Right ventricle myocardium inferior (tissue), 1 donor: ENCODE data around the gene PICK1. TPM values are rescaled to one million over a fixed set of nuclear protein-coding genes. Genes with fewer than 3 reads are reported as not detected.

Experiments
- ATAC-seq: fragments of 200-7000 bp; cut with Tn5 transposase; one replicate; pipeline ENCODE4 v1.9.1; 2020; ENCODE audit warnings: mild to moderate bottlenecking, moderate library complexity
- DNase-seq: peaks from one replicate; pipeline ENCODE4 v3.0.0; 2021; ENCODE audit errors: missing footprints
- intact Hi-C: fragments of 100-400 bp; cut with DNase I; formaldehyde crosslinking; loops from one replicate; pipeline ENCODE4 v1.11.0; 2022
- total RNA-seq: library from RNA; stranded (reverse); fragmentation: NEBNext Ultra II Directional; extraction: Animal tissue kit (Norgen Biotek cat#: 25700); gene quantifications from one replicate; pipeline ENCODE4 v1.2.1, GENCODE V29; 2021
- donor health status: DM: no; HTN: yes; CAD: no; lungs with severe emphysema.

PICK1 gene
- total RNA-seq, 1 donor from 2014 or later = 20.9 TPM

DNA sequence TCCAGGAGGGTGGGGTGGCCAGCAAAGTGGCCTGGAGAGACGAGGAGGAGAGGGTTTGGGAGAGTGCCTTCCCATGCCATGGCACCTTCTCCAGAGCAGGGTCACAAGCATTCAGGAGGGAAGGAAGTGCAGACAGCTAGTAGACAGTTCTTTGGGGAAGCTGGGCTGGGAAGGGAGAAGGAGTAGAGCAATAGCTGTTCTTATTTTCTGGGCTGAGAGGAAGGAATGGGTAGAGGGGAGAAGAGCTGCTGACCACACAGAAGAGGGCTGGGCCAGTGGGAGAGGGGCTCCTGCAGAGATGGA lies 14.8 kb upstream of the PICK1 start:
- ATAC-seq (no peak), DNase-seq (no peak)
- intact Hi-C loops = no loop called here

DNA sequence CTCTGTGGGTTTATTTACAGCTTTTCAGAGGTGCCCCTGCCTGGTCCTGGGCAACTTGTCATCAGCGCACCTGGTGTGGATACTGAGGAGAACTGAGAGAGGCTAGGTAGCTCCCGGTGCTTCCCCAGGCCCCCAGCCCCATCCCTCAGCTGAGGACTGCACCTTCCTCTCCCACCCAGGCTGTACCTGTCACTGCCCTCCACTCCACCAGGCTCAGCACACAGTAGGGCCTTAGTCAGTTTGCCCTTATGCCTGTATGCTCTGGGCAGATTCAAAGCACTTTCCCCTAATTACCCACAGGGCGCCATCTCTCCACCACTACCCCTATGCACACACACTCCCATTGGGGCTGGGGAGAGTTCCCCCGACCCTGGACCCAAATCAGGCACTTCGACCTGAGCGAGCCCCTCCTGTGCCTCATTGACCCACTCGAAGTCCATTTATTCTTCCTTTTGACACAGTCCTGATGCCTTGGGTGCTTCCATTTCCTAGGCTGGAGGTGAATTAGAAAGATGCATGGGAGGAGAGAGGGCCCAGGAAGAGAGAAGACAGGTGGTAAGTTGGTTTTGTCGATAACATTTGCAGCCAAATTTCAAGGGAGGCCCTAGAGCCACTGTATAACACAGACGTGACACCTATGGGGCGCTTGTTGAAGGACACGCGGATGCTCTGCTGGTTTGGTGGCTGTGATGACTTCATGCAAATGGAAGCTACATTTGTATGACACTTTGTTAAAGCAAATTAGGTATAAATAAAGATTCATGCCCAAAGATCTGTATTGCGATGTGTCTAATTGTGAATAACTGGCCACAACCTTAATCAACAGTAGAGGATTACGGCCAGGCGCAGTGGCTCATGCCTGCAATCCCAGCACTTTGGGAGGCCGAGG lies 13.8 kb upstream of the PICK1 start:
- DNase-seq = no peak
- no peak for ATAC-seq
- intact Hi-C loops = no loop called here

DNA sequence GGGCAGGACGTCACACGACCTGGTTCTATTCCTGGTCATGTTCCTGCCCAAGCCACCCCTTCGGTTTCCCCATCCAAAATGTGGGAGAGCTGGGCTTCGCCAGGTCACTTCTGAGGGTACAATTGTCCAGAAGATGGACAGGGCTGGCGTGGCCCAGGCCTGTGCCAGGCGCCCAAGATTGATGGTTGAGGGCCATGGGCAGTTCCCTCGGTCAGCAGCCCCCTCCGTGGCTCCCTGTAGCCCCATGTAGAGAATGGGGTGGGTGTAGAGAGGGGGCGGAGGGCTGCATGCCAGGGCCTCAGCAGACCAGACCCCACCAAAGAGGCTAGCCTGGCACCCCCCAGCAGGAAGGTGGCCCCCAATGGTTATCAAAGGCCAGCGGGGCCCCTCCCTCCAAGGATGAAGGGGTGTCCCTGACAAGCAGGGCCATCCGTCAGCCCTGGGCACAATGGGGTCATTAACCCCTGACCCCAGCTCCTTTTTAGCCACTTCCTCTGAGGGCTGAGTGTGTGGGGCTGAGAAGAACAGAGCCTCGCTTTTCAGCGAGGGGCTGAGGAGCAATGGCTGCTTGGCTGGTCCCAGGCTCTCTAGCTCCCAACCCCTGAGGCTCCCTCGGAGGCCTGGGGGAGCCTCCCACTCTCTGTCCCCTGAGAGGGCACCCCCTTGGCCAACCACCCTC lies 11.0 kb upstream of the PICK1 start:
- intact Hi-C loops = no loop called here
- DNase-seq = no peak
- ATAC-seq = no peak

DNA sequence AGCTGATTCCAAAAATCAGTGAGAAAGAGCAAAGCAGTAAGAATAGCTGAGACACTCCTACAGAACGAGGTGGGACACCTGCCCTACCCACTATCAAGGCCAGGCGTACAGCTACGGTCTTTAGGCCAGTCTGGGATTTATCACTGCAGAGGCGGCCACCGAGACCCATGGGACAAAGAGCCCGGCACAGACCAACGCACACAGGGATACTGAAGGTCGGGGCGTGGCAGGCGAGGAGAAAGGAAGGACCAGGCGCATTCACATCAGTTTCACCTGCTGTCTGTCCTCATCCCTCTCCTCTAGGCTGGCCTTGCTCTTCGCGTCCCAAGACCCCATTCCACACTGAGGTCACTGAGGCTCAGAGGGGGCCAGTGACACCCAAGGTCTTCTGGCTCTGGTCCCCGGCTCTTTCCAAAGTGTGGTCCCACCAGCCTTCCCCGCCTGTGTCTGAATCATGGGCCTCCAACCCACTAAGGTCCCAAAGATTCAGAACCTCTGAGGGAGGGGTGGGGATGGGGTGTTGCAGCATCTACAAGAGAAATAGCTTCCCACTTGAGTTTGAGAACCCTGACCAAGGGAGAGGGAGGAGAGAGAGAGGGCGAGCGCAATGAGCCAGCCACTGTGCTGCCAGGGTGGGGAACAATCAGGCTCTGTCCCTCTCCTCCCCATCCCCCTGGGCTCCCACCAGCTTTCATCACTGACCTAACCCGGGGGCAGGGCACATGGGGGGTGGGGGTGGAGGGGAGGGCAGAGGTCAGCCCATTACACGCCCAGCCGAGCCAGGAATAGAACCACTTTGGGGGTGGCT lies 7.2 kb upstream of the PICK1 start:
- ATAC-seq = peak; percentile 24
- peak; percentile 50 for DNase-seq
- intact Hi-C loops = no loop called here

DNA sequence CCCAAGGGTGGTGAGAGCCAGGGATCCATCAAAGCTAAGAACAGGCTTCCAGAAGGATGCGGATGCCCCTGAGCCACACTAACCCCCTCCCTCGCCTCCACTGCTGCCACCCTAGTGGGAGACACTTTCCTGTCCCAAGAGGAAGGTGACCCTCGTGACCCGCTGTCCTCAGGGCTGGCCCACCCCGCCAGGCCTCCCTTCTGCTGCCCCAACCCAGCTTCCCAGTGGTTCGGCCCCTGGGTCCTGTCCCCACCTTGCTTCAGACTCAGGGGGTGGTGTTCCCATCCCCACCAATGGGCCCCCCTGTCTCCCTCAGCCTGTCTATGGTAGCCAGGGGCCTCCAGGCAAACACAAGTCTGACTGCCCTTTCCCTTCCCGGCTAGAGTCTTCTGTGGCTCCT lies 6.5 kb upstream of the PICK1 start:
- ATAC-seq = no peak
- intact Hi-C loops = no loop called here
- DNase-seq = no peak

DNA sequence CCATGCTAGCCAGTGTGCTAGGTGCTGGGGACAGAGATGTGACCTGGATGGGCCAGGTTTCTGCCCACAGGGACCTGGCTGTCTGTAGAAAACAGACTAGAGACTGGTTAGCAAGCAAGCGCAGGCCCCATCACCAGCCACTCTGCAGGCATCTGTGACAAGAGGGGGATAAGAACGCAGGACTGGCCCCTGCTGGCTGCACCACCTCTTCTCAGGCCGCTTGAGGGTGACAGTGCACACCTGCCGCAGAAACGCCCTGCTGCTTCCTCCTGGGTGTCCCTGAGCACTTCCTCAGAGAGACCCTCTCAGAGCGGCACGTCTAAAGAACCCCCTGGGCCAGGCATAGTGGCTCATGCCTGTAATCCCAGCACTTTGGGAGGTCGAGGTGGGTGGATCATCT lies 5.9 kb upstream of the PICK1 start:
- ATAC-seq = no peak
- peak; percentile 42 for DNase-seq
- intact Hi-C loops = no loop called here

DNA sequence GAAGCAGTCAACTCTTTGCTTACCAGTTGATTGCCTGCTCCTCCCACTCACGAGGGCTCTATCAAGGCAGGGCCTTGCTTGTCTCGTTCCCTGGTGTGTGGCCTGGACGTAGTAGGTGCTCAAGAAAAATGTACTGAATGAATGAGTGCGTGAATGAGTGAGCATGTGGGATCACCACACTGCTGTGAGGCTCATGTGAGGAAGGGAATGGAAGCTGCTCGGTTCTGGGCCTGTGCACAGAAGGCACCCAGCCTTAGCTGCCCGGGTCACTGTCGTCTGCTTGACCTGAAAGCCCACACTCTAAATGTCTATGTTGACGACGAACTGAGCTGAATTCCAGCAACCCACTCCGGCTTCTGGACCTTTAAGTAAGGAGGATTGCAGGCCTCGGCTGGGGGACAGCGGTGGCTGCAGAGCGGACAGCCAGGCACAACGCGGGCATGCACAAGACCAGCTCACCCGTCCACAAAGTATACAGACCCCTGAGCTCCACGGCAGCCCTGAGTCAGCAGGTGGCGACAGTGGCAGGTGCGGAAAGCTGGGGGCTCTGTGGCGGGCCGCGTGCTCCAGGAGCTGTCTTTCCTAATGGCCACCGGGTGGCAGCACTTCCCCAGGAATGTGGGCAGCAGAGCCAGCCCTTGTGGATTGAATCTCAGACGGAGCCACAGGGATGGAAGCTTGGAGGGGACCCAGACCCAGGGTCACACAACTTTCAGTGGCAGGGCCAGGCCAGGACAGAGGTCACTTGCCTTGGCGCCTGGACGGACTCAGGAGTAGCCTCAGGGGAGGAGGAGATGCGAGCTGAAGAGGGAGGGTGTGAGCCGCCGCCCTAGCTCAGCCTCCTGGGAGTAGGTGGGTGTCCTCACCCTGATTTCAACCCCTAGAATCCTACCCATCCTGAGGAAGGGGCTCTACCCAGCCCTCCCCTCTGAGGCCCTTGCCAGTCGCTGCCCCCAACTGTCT lies 5.0 kb upstream of the PICK1 start:
- DNase-seq = peak; percentile 89
- ATAC-seq = peak; percentile 70
- intact Hi-C loops = loop anchor here (1.0 to 2.0 kb wide), 2 partner anchors 303 to 519 kb away; no protein-coding TSS in a partner anchor

DNA sequence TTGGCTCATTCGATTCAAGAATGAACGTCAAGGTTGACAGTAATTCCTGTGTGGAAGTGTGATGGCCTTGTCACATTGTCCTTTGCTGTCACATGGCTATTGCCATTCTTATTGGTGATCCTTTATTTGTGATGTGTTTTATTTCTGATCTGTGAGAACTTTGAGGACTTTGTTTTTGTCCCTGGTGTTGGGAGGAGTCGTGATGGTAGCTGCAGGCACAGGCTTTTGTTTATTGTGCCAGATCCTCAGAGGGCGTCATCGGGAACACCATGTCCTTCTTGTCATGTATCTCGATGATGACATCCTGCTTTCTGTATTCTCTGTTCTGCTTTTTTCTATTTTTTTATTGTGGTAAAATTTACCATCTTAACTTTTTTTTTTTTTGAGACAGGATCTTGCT lies 5.6 kb downstream of the PICK1 start:
- ATAC-seq = peak; percentile 30
- intact Hi-C loops = no loop called here
- DNase-seq = no peak

DNA sequence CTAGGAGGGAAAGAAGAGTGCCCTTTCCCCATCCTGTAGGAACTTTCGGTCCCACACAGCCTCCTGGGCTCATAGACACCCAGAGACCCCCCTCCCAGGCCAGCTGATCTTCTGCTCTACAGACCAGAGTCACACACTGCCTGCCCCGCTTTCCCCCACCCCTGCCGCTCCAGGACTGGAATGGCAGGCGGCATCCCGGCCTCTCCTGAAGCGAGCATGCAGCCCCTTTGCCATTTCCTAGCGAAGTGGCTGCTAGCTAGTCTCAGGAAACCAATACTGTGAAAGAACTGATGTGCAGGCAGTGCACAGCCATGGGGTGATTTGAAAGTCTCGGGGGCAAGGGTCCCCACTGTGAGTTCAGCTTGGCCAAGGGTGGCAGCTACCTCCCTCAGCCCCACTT lies 8.3 kb downstream of the PICK1 start:
- DNase-seq = no peak
- no peak for ATAC-seq
- intact Hi-C loops = no loop called here

DNA sequence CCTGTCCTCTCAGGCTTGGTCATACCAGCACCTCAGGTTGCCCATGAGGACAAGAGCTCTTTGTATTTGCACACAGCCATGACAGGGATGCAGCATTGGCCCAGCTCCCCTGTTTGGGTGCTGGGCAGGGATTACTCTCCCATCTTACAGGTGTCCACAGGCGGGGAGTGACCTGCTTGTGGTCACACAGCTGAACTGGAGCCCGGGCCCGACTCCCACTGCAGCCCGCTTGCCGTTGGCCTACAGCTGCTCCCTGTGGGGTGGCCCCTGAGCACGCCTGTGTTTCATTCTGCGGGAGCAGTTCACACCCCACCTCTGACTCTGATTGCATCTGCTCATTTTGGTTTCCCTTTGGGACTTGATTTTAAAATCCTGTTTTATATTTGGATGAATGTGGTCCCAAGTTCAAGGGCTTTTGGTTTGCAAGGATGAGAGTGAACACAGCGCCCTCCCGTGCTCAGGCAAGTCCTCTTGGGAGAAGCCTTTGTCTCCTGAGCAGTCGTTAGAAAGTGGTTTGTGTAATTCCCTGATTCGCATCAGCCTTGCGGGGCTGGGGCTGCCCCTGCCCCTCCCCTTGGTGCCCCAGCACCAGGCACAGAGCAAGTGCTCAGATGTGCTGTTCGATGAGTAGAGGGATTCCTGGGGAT lies 9.3 kb downstream of the PICK1 start:
- no peak for ATAC-seq
- intact Hi-C loops = no loop called here
- no peak for DNase-seq

DNA sequence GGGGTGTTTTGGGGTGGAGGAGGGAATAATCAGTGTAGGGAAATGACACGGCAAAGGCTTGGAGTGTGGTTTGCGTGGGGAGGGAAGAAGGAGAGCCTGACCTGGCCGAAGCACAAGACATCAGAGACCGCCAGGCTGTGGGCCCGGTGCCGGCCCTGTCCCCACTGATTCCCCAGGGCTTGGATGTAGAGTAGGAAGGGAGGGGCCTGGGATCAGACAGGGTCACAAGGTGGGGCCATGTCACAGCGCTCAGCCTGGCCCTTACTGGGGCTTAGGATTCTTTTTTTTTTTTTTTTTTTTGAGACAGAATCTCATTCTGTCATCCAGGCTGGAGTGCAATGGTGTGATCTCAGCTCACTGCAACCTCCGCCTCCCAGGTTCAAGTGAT lies 9.8 kb downstream of the PICK1 start:
- ATAC-seq (no peak), DNase-seq (no peak)
- intact Hi-C loops = no loop called here

DNA sequence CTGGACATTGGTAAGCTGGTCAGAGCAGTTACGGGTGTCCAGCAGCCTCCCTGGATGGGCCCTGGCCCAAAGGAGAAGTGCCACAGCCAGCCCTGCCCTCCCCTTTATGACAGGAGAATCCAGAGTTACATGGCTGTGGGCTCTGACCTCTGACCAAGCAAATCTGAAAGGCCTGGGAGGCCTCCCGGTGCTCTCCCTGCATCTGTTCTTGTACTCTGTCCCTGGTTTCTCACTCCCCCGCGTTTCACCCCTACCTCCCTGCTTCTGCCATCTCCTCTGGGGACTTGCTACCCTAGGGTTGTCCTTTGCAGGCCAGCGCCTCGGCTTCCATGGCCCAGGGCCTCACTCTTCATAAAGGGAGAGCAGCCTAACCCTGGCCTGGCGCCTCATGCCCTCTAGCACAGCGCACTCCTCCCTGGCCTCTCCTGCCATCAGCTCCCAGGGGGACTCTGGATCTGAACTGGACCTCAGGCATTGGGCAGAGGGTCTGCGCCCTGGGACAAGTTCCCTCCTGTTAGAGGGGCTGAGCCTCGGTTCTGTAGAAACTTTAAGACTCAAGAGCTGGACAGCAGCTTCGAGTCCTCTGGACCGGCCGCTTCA lies 10.7 kb downstream of the PICK1 start:
- intact Hi-C loops = no loop called here
- ATAC-seq = no peak
- no peak for DNase-seq

DNA sequence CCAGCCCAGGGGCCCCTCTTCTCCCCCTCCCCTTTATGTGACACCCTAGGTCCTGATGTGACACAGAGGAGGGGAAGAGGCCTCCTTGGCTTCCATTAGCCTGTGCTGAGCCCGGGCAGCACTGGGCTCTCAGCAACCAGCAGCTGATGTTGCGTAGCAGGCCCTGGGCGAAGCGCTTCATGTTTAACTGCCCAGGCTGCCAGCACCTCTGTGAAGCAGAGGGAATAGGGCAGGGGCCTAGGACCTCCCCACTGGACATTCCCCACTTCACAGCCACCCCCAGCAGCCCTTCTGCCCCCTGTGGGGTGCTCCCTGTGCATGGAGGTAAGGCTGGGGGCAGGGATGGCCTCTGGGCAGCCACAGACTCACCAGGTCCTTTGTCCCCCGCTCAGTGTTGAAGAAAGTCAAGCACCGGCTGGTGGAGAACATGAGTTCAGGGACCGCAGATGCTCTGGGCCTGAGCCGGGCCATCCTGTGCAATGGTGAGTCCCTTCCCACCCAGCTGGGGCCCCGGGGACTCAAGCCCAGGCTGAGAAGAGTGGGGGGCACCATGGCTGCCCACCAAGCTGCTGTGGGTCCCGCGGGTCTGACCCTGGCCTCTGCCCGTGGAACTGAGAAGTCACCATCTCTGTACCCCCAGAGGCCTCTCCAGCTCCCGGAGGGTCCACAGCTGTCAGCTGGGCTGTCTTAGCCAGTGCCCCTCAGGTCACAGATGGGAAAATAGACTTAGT lies 11.6 kb downstream of the PICK1 start:
- ATAC-seq = no peak
- no peak for DNase-seq
- intact Hi-C loops = no loop called here

DNA sequence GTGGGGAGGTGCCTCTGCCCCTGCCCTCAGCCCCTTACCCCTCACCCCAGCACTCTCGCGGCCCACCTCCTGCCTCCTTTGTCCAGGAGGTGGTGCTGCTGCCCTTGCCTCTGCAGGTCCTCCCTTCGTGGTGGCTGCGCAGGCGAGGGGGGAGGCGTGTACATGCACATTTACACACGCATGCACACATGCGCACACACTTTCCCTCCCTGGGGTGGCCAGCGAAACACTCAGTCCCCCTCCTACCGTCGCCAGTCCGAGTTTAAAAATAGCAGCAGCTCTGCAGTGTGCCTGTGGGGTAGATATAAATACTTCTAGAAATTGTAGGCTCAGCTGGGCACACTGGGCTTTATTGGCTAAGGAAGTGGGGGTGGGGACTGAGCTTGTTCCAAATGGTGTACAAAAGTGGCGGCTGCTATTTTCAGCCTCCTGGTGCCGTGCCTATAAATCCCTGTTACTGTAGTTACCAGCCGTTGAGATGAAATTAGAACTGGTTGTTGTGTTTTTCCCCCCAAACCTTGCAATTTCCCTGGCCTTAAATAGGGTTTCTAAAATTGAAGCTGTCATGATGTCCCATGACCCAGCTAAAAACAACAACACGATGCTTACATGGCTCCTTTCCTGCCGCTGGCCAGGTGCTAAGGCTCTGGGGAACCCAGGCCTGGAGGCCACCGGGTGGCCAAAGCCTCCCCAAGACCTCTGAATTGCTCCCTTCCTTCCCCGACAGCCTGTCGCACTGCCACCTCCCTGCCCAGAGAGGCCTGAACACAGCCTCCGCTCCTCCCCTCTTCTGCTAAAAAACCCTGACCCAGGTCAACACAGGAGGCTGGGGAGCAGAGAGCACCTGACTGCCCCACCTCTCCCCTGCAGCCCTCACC lies 12.4 kb downstream of the PICK1 start:
- ATAC-seq = peak; percentile 88
- intact Hi-C loops = no loop called here
- peak; percentile 87 for DNase-seq

DNA sequence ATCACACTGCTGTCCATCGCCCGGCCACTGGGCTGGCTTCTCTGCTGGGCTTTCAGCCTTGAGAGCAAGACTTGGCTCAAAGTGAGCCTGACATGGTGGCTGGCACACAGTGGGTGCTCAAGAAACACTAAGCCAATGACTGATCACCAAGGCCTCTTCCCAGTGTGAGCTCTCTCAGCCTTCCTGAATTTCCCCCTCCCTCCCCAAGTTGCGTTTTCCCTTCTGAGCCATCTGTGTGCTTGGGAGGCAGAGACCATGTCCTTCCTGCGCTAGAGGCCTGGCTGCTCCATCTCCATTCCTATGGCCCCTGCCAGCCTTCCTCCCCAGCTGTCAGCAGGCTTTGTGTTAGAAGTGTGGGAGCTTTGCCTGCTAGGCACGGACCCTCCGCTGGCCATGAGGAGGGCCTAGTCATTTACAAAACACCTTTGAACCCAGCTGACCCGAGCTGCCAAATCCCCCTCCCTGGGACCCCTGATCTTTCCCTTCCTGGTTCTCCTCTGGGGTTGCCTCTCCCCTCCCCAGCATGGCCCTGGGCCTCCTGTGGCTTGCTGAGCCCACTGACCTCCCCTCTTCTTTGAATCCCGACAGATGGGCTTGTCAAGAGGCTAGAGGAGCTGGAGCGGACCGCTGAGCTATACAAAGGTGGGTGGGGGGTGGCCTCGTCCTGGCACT lies 13.2 kb downstream of the PICK1 start:
- intact Hi-C loops = no loop called here
- DNase-seq (no peak), ATAC-seq (no peak)
